GM23338 (cell line): ENCODE results near the gene KISS1.

Experiments used
- CTCF ChIP-seq, 2 experiments: fragments of 200-600 bp in 1 of 2; sonication (generic) in 1 of 2; conservative IDR thresholded peaks; 2 replicates each; pipeline versions ENCODE4 v1.5.1 to v1.6.1; 2016 to 2017; ENCODE audit warnings: antibody characterized with exemption in 2 of 2, low read depth in 2 of 2, mild to moderate bottlenecking in 2 of 2, moderate library complexity in 1 of 2
- NANOG ChIP-seq: IDR thresholded peaks from 2 replicates; pipeline ENCODE4 v1.6.1; 2016; ENCODE audit warnings: antibody characterized with exemption, borderline replicate concordance
- POLR2AphosphoS5 ChIP-seq: IDR thresholded peaks from 2 replicates; pipeline ENCODE4 v1.6.1; 2016; ENCODE audit warnings: antibody characterized with exemption, low read depth
- REST ChIP-seq: IDR thresholded peaks from one replicate; pipeline ENCODE4 v1.6.1; 2018; ENCODE audit warnings: antibody characterized with exemption; ENCODE audit not compliant: unreplicated experiment
- ZNF462 ChIP-seq: fragments of 250-450 bp; sonication (Bioruptor Pico); IDR thresholded peaks from 2 replicates; pipeline ENCODE4 v1.5.0; 2020; ENCODE audit warnings: mild to moderate bottlenecking, moderate library complexity

- no peak for TF ChIP-seq CTCF (conservative IDR thresholded peaks at IDR 0.05; ENCODE audit: low read depth in 2 of 2)
- no peak for TF ChIP-seq REST
- 0 out of 2 replicates have a peak, but pooled peaks have one; percentile 40 for TF ChIP-seq POLR2AphosphoS5
- TF ChIP-seq NANOG = no peak
- TF ChIP-seq ZNF462 (CRISPR knock-in tag) = no peak
Measured at GRCh38 chr1:204151552-204152309, 44.6 kb downstream of the KISS1 start, which contains the start of gene ETNK2.
